Natural killer cell (primary cell): ENCODE results near the gene RBMS3. TPM values are rescaled to one million over a fixed set of nuclear protein-coding genes. Genes with fewer than 3 reads are reported as not detected.

Experiments used
- ATAC-seq, 3 donors: fragments of 150-1000 bp in 2 of 3; fragments of 200-7000 bp in 1 of 3; cut with Tn5 transposase; 1 replicate in 1 of 3; 2 replicates in 2 of 3; pipeline ENCODE4 v1.10.0; 2021; ENCODE audit warnings: mild to moderate bottlenecking in 2 of 3, moderate library complexity in 2 of 3
- DNase-seq, 2 donors: peaks; one replicate each; pipeline versions ENCODE4 v3.0.0 to v3.0.0-alpha.2; 2013 to 2021; ENCODE audit warnings: mixed read lengths in 1 of 2
- H3K27ac ChIP-seq: one replicate; pipeline ENCODE4 v1.5.1; 2013; ENCODE audit warnings: mild to moderate bottlenecking, low read length
- H3K27me3 ChIP-seq: one replicate; pipeline ENCODE4 v1.6.1; 2013; ENCODE audit warnings: low read length; ENCODE audit not compliant: control insufficient read depth, insufficient read depth
- H3K36me3 ChIP-seq: one replicate; pipeline ENCODE4 v1.6.1; 2013; ENCODE audit warnings: low read length; ENCODE audit not compliant: control insufficient read depth, insufficient read depth
- H3K4me1 ChIP-seq: one replicate; pipeline ENCODE4 v1.6.1; 2013; ENCODE audit warnings: low read length; ENCODE audit not compliant: control insufficient read depth, insufficient read depth
- H3K4me3 ChIP-seq: one replicate; pipeline ENCODE4 v1.5.1; 2013; ENCODE audit warnings: low read length
- H3K9me3 ChIP-seq: one replicate; pipeline ENCODE4 v1.6.1; 2013; ENCODE audit warnings: low read length; ENCODE audit not compliant: control insufficient read depth, insufficient read depth
- H3K27ac Mint-ChIP-seq, 2 donors: one replicate each; pipeline ENCODE4 v1.8.0; 2022; ENCODE audit warnings: mild to moderate bottlenecking in 2 of 2, mixed read lengths in 2 of 2, moderate library complexity in 1 of 2
- H3K27me3 Mint-ChIP-seq, 2 donors: one replicate each; pipeline ENCODE4 v1.8.0; 2022; ENCODE audit warnings: low read depth in 2 of 2, mixed read lengths in 2 of 2
- H3K36me3 Mint-ChIP-seq: one replicate; pipeline ENCODE4 v1.8.0; 2022; ENCODE audit warnings: mixed read lengths
- H3K4me1 Mint-ChIP-seq, 2 donors: one replicate each; pipeline ENCODE4 v1.8.0; 2022; ENCODE audit warnings: mixed read lengths in 2 of 2
- H3K4me3 Mint-ChIP-seq: one replicate; pipeline ENCODE4 v1.8.0; 2022; ENCODE audit warnings: mild to moderate bottlenecking, moderate library complexity, mixed read lengths
- H3K9me3 Mint-ChIP-seq, 2 donors: one replicate each; pipeline ENCODE4 v1.8.0; 2022; ENCODE audit warnings: mixed read lengths in 2 of 2
- WGBS: methylation state at CpG from one replicate; pipeline ENCODE4 v1.1.7; 2013; ENCODE audit warnings: missing lambda C conversion rate; ENCODE audit not compliant: insufficient coverage; 5-methylcytosine and 5-hydroxymethylcytosine counted together
- intact Hi-C: fragments of 100-400 bp; cut with micrococcal nuclease; formaldehyde crosslinking; loops from one replicate; pipeline ENCODE4 v1.14.2; 2022
- total RNA-seq, 4 donors: library from RNA; stranded (reverse); fragments of 120-200 nt in 1 of 4; gene quantifications; one replicate each; pipeline versions ENCODE4 v1.2.3 to v1.2.4, GENCODE V29; 2013 to 2022
- TF ChIP-seq, protein P1 (sequence below): fragments of 200-600 bp; IDR thresholded peaks from one replicate; pipeline ENCODE4 v1.8.0; 2022; ENCODE audit warnings: antibody characterized with exemption

Gene RBMS3
- total RNA-seq, 3 donors from 2014 or later (not counting 1 experiment from before 2014, with no cell fraction given) = 0.16 TPM; not detected in 2

DNA sequence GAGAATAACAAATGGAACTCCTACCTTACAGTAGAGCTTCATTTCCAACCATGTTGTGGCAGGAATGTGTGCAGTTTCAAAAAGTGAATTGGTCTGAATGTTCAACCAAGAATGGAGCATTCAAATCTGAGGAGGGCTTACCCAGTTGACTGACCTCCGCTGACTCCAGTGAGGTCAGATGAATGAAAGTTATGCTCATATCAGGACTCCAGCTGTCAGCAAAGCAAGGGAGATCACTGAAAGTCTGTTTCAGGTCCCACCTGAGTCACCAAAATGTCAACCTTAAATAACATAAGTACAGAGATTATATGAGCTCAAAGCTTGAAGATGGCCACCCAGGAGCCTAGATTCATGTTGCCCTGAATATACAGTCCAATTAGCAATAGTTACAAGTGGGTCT lies 473.5 kb downstream of the RBMS3 start:
- no peak overlapping the region for H3K27ac ChIP-seq
- Mint-ChIP-seq H3K4me1 (no peaks in the 10 kb centered on the region), H3K27me3 (no peaks in the 10 kb centered on the region), H3K27ac (no peak overlapping the region), H3K4me3 (no peak overlapping the region), H3K9me3 (peaks cover 0 to 3% of the 10 kb centered on the region in 2 donors), H3K36me3 (no peaks in the 10 kb centered on the region)
- no peaks in the 10 kb centered on the region for H3K9me3 ChIP-seq
- intact Hi-C loops = no loop called here
- TF ChIP-seq, protein P1, sequence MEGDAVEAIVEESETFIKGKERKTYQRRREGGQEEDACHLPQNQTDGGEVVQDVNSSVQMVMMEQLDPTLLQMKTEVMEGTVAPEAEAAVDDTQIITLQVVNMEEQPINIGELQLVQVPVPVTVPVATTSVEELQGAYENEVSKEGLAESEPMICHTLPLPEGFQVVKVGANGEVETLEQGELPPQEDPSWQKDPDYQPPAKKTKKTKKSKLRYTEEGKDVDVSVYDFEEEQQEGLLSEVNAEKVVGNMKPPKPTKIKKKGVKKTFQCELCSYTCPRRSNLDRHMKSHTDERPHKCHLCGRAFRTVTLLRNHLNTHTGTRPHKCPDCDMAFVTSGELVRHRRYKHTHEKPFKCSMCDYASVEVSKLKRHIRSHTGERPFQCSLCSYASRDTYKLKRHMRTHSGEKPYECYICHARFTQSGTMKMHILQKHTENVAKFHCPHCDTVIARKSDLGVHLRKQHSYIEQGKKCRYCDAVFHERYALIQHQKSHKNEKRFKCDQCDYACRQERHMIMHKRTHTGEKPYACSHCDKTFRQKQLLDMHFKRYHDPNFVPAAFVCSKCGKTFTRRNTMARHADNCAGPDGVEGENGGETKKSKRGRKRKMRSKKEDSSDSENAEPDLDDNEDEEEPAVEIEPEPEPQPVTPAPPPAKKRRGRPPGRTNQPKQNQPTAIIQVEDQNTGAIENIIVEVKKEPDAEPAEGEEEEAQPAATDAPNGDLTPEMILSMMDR = no peak
- H3K4me3 ChIP-seq = no peak overlapping the region
- 74% methylated on average over 1 of the region's 1 CpG for WGBS
- H3K27me3 ChIP-seq = no peaks in the 10 kb centered on the region
- DNase-seq (no peak), ATAC-seq (no peak)
- no peaks in the 10 kb centered on the region for H3K36me3 ChIP-seq
- no peaks in the 10 kb centered on the region for H3K4me1 ChIP-seq

- 57% methylated on average over 1 of the region's 1 CpG for WGBS
- no peaks in the 10 kb centered on the region for H3K4me1 Mint-ChIP-seq
- Histone ChIP-seq H3K36me3 (no peaks in the 10 kb centered on the region), H3K9me3 (no peaks in the 10 kb centered on the region), H3K27me3 (no peaks in the 10 kb centered on the region), H3K27ac (no peak overlapping the region), H3K4me3 (no peak overlapping the region), H3K4me1 (no peaks in the 10 kb centered on the region)
- intact Hi-C loops = no loop called here
- H3K4me3 Mint-ChIP-seq = no peak overlapping the region
- no peak for ATAC-seq
- no peaks in the 10 kb centered on the region for H3K36me3 Mint-ChIP-seq
- no peaks in the 10 kb centered on the region for H3K27me3 Mint-ChIP-seq
- peaks cover 0 to 3% of the 10 kb centered on the region in 2 donors for H3K9me3 Mint-ChIP-seq
- no peak overlapping the region for H3K27ac Mint-ChIP-seq
- TF ChIP-seq, protein P1 = no peak
- DNase-seq = no peak
Measured at GRCh38 chr3:29755416-29755815, 474.5 kb downstream of the RBMS3 start.

DNA sequence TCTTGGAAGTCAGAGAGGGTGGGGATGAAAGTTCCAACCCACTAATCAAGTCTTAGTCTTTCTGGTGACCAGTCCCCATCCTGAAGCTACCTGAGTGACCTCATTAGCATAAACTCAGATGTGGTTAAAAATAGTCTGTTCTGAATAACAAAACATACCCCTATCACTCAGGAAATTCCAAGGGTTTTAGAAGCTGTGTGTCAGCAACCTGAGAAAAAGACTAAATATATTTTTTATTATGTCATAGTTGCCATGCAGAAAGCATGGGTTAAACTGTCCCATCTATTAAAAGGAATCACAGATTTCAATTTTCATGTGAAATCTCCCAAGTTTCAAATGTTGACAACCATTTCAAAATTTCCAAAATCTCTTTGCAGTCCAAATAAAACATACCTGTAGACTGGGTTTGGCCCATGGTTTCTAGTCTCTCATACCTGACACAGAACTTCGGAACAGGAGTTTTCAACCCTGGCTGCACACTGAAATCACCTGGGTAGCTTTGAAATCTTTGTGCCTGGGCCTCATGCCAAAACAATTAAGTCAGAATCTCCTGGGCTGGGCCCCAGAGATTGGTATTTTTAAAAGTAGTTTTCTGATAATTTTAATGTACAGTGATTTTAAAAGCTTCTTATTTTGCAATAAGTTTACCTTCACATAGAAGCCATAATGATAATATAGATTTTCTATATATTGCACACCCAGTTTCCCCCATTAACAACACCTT lies 476.3 kb downstream of the RBMS3 start:
- no peak overlapping the region for H3K4me3 Mint-ChIP-seq
- H3K27ac Mint-ChIP-seq = no peak overlapping the region
- no peaks in the 10 kb centered on the region for H3K27me3 ChIP-seq
- no peaks in the 10 kb centered on the region for H3K9me3 ChIP-seq
- TF ChIP-seq, protein P1 = no peak
- H3K36me3 ChIP-seq = no peaks in the 10 kb centered on the region
- no peak overlapping the region for H3K4me3 ChIP-seq
- intact Hi-C loops = no loop called here
- ATAC-seq (no peak), DNase-seq (no peak)
- H3K27me3 Mint-ChIP-seq = no peaks in the 10 kb centered on the region
- H3K27ac ChIP-seq = no peak overlapping the region
- H3K4me1 Mint-ChIP-seq = no peaks in the 10 kb centered on the region
- WGBS = 67% methylated on average over 1 of the region's 1 CpG
- H3K4me1 ChIP-seq = no peaks in the 10 kb centered on the region
- H3K36me3 Mint-ChIP-seq = no peaks in the 10 kb centered on the region
- H3K9me3 Mint-ChIP-seq = peaks cover 3 to 4% of the 10 kb centered on the region in 2 donors

GRCh38 chr3:29758108-29758433 lies 477.2 kb downstream of the RBMS3 start:
- no peak overlapping the region for H3K4me3 Mint-ChIP-seq
- H3K27me3 Mint-ChIP-seq = no peaks in the 10 kb centered on the region
- no peak overlapping the region for H3K4me3 ChIP-seq
- H3K9me3 ChIP-seq = no peaks in the 10 kb centered on the region
- ATAC-seq (no peak), DNase-seq (no peak)
- no peaks in the 10 kb centered on the region for H3K4me1 ChIP-seq
- TF ChIP-seq, protein P1 = no peak
- H3K27me3 ChIP-seq = no peaks in the 10 kb centered on the region
- H3K36me3 Mint-ChIP-seq = no peaks in the 10 kb centered on the region
- intact Hi-C loops = no loop called here
- H3K9me3 Mint-ChIP-seq = peaks cover 3 to 4% of the 10 kb centered on the region in 2 donors
- no peaks in the 10 kb centered on the region for H3K4me1 Mint-ChIP-seq
- H3K27ac ChIP-seq = no peak overlapping the region
- H3K27ac Mint-ChIP-seq = no peak overlapping the region
- no peaks in the 10 kb centered on the region for H3K36me3 ChIP-seq
